Peyer's patch (tissue), 4 donors: ENCODE data around the gene MMD.

Experiments
- CTCF ChIP-seq, 6 experiments: fragments of 450-650 bp in 4 of 6; fragments of 200-600 bp in 2 of 6; sonication (generic) in 1 of 6; IDR thresholded peaks; one replicate each; pipeline ENCODE4 v1.5.1; 2017 to 2019; ENCODE audit warnings: antibody characterized with exemption in 6 of 6, mild to moderate bottlenecking in 3 of 6, moderate library complexity in 1 of 6
- POLR2A ChIP-seq, 2 donors: fragments of 450-650 bp; IDR thresholded peaks; one replicate each; pipeline ENCODE4 v1.5.1; 2017; ENCODE audit warnings: antibody characterized with exemption in 2 of 2, mild to moderate bottlenecking in 2 of 2, moderate library complexity in 2 of 2

- no peak for TF ChIP-seq CTCF (IDR thresholded peaks at IDR 0.05)
- no peak for TF ChIP-seq POLR2A (IDR thresholded peaks at IDR 0.05)
Observed at GRCh38 chr17:55424893-55425540, 3.4 kb upstream of the MMD start.
